H1 (cell line): ENCODE measurements around the gene BBS9. TPM values are rescaled to one million over a fixed set of nuclear protein-coding genes. Genes with fewer than 3 reads are reported as not detected.

Experiments used
- CTCF ChIA-PET: fragments of 300-600 bp; sonication (Branson Sonifier 250); formaldehyde crosslinking; loops from one replicate; lab custom pipeline; 2021; ENCODE audit not compliant: partially characterized antibody; lab: Charles Lee
- POLR2A ChIA-PET: fragments of 300-600 bp; sonication (Branson Sonifier 250); formaldehyde crosslinking; loops from one replicate; lab custom pipeline; 2021; ENCODE audit warnings: inconsistent platforms; ENCODE audit not compliant: partially characterized antibody; lab: Charles Lee
- DNase-seq, 2 experiments: peaks; one replicate each; pipeline versions ENCODE4 v3.0.0 to v3.0.0-alpha.2; 2010 to 2022; ENCODE audit warnings: low spot score in 2 of 2, low read depth in 1 of 2, mixed read lengths in 1 of 2
- FAIRE-seq: peaks from 2 replicates; lab custom pipeline; 2011; peaks lifted over from hg19 to GRCh38; lab: Jason Lieb, UNC
- H2AFZ ChIP-seq: 2 replicates; pipeline ENCODE4 v1.8.1; 2012; ENCODE audit warnings: low read length, inconsistent platforms
- H2AK5ac ChIP-seq: 2 replicates; pipeline ENCODE4 v1.6.1; 2013; ENCODE audit warnings: low read depth, low read length
- H2BK120ac ChIP-seq: replicated peaks from 2 replicates; pipeline ENCODE3; 2013; ENCODE audit warnings: low read depth, low read length, inconsistent platforms
- H2BK12ac ChIP-seq: 2 replicates; pipeline ENCODE4 v1.6.1; 2013; ENCODE audit warnings: low read depth, low read length
- H2BK15ac ChIP-seq: 2 replicates; pipeline ENCODE4 v1.6.1; 2013; ENCODE audit warnings: low read length
- H2BK20ac ChIP-seq: 2 replicates; pipeline ENCODE4 v1.6.1; 2013; ENCODE audit warnings: low read length
- H2BK5ac ChIP-seq: 2 replicates; pipeline ENCODE4 v1.6.1; 2013; ENCODE audit warnings: low read depth, low read length
- H3K14ac ChIP-seq: 2 replicates; pipeline ENCODE4 v1.6.1; 2013; ENCODE audit warnings: inconsistent platforms; ENCODE audit not compliant: insufficient read length
- H3K18ac ChIP-seq: 2 replicates; pipeline ENCODE4 v1.6.1; 2013; ENCODE audit warnings: low read length; ENCODE audit errors: extremely low read depth
- H3K23ac ChIP-seq: 2 replicates; pipeline ENCODE4 v1.6.1; 2013; ENCODE audit warnings: inconsistent platforms; ENCODE audit not compliant: insufficient read length
- H3K23me2 ChIP-seq: 2 replicates; pipeline ENCODE4 v1.6.1; 2013; ENCODE audit warnings: low read depth, low read length
- H3K27ac ChIP-seq: 2 replicates; pipeline ENCODE4 v1.6.1; 2011; ENCODE audit warnings: low read depth, low read length, inconsistent platforms
- H3K27me3 ChIP-seq, 4 experiments: replicated peaks in 1 of 4; 1 replicate in 1 of 4; 2 replicates in 3 of 4; pipeline versions ENCODE4 v1.6.1 to v1.8.1; 2011 to 2013; ENCODE audit warnings: low read length in 3 of 4, mild to moderate bottlenecking in 3 of 4, inconsistent platforms in 2 of 4, mixed read lengths in 2 of 4, moderate library complexity in 1 of 4; ENCODE audit not compliant: control insufficient read depth in 3 of 4, insufficient read depth in 3 of 4; ENCODE audit errors: extremely low read depth in 1 of 4
- H3K36me3 ChIP-seq, 4 experiments: 2 replicates each; pipeline versions ENCODE4 v1.6.1 to v1.8.1; 2011 to 2013; ENCODE audit warnings: mild to moderate bottlenecking in 4 of 4, low read length in 3 of 4, moderate library complexity in 2 of 4, control low read depth in 1 of 4, inconsistent platforms in 1 of 4; ENCODE audit not compliant: insufficient read depth in 4 of 4, control insufficient read depth in 2 of 4
- H3K4ac ChIP-seq: replicated peaks from 2 replicates; pipeline ENCODE3; 2013; ENCODE audit warnings: low read length, low read depth, mixed read lengths, inconsistent platforms; ENCODE audit not compliant: insufficient read length
- H3K4me1 ChIP-seq, 4 experiments: replicated peaks in 1 of 4; 1 replicate in 1 of 4; 2 replicates in 3 of 4; pipeline versions ENCODE4 v1.6.1 to v1.8.1; 2011 to 2013; ENCODE audit warnings: low read length in 3 of 4, inconsistent platforms in 2 of 4, mixed read lengths in 1 of 4; ENCODE audit not compliant: insufficient read depth in 4 of 4, control insufficient read depth in 3 of 4
- H3K4me2 ChIP-seq, 2 experiments: 2 replicates each; pipeline versions ENCODE4 v1.6.1 to v1.8.1; 2011 to 2013; ENCODE audit warnings: low read depth in 2 of 2, low read length in 2 of 2, control low read depth in 1 of 2, inconsistent platforms in 1 of 2, mild to moderate bottlenecking in 1 of 2; ENCODE audit not compliant: insufficient read depth in 1 of 2
- H3K4me3 ChIP-seq, 4 experiments: fragments of 200-600, 300-600 bp in 1 of 4; sonication (generic), shearing (Covaris generic), sonication (Bioruptor Twin) in 1 of 4; 2 replicates each; pipeline versions ENCODE4 v1.5.1 to v1.8.1; 2011 to 2016; ENCODE audit warnings: low read length in 4 of 4, low read depth in 3 of 4, control low read depth in 2 of 4, inconsistent platforms in 2 of 4, mild to moderate bottlenecking in 2 of 4, mixed read lengths in 1 of 4, moderate library complexity in 1 of 4; ENCODE audit not compliant: insufficient read depth in 2 of 4; ENCODE audit errors: extremely low read depth in 1 of 4
- H3K56ac ChIP-seq: replicated peaks from 2 replicates; pipeline ENCODE3; 2013; ENCODE audit warnings: low read depth, mild to moderate bottlenecking, mixed read lengths, low read length, inconsistent platforms; ENCODE audit not compliant: insufficient read length
- H3K79me1 ChIP-seq: 2 replicates; pipeline ENCODE4 v1.6.1; 2013; ENCODE audit warnings: low read depth, low read length, control low read depth
- H3K79me2 ChIP-seq, 2 experiments: 2 replicates each; pipeline versions ENCODE4 v1.6.1 to v1.8.1; 2012 to 2013; ENCODE audit warnings: low read length in 2 of 2, mild to moderate bottlenecking in 2 of 2, inconsistent platforms in 1 of 2; ENCODE audit not compliant: insufficient read depth in 2 of 2, control insufficient read depth in 1 of 2
- H3K9ac ChIP-seq, 4 experiments: replicated peaks in 1 of 4; 1 replicate in 1 of 4; 2 replicates in 3 of 4; pipeline versions ENCODE4 v1.6.1 to v1.8.1; 2011 to 2013; ENCODE audit warnings: low read depth in 3 of 4, low read length in 3 of 4, control low read depth in 2 of 4, mild to moderate bottlenecking in 2 of 4, moderate library complexity in 2 of 4, inconsistent platforms in 1 of 4; ENCODE audit errors: extremely low read depth in 1 of 4
- H3K9me3 ChIP-seq, 2 experiments: 2 replicates each; pipeline versions ENCODE4 v1.6.1 to v1.8.1; 2012 to 2013; ENCODE audit warnings: mild to moderate bottlenecking in 2 of 2, moderate library complexity in 2 of 2, control low read depth in 1 of 2, inconsistent platforms in 1 of 2, low read depth in 1 of 2, low read length in 1 of 2, mixed read lengths in 1 of 2; ENCODE audit not compliant: insufficient read depth in 2 of 2
- H4K20me1 ChIP-seq, 2 experiments: replicated peaks in 1 of 2; 2 replicates each; pipeline versions ENCODE3 to v1.8.1; 2011 to 2013; ENCODE audit warnings: inconsistent platforms in 2 of 2, low read length in 2 of 2, mild to moderate bottlenecking in 1 of 2; ENCODE audit not compliant: insufficient read depth in 2 of 2, control insufficient read depth in 1 of 2
- H4K5ac ChIP-seq: 2 replicates; pipeline ENCODE4 v1.6.1; 2013; ENCODE audit warnings: low read length, low read depth, mixed read lengths, inconsistent platforms; ENCODE audit not compliant: insufficient read length
- H4K8ac ChIP-seq: 2 replicates; pipeline ENCODE4 v1.8.0; 2013; ENCODE audit warnings: mild to moderate bottlenecking, moderate library complexity, low read length, inconsistent platforms; ENCODE audit not compliant: insufficient read depth; ENCODE audit errors: extremely low read depth
- H4K91ac ChIP-seq: replicated peaks from 2 replicates; pipeline ENCODE3; 2013; ENCODE audit warnings: low read length, mixed read lengths, inconsistent platforms; ENCODE audit not compliant: insufficient read length
- ASH2L ChIP-seq: fragments of 200-600, 300-600 bp; sonication (generic); IDR thresholded peaks from one replicate; pipeline ENCODE4 v1.7.1; 2017; ENCODE audit warnings: low read length
- CEBPB ChIP-seq: IDR thresholded peaks from 2 replicates; pipeline ENCODE4 v1.6.1; 2012; ENCODE audit warnings: low read depth, low read length
- EP300 ChIP-seq, 2 experiments: IDR thresholded peaks; 1 replicate in 1 of 2; 2 replicates in 1 of 2; pipeline ENCODE4 v1.6.1; 2011 to 2012; ENCODE audit warnings: low read depth in 2 of 2, low read length in 2 of 2, mild to moderate bottlenecking in 2 of 2, borderline replicate concordance in 1 of 2, inconsistent platforms in 1 of 2, moderate library complexity in 1 of 2
- FOSL1 ChIP-seq: IDR thresholded peaks from 2 replicates; pipeline ENCODE4 v1.6.1; 2011; ENCODE audit warnings: mild to moderate bottlenecking, low read depth, low read length, moderate library complexity; ENCODE audit not compliant: insufficient read depth
- JUND ChIP-seq: IDR thresholded peaks from 2 replicates; pipeline ENCODE4 v1.6.1; 2011; ENCODE audit warnings: mild to moderate bottlenecking, improper control_type of control experiment, low read length
- KDM4A ChIP-seq: IDR thresholded peaks from one replicate; pipeline ENCODE4 v1.7.1; 2012; ENCODE audit warnings: low read depth, mild to moderate bottlenecking, moderate library complexity, low read length, inconsistent platforms; ENCODE audit not compliant: severe bottlenecking
- RXRA ChIP-seq: IDR thresholded peaks from 2 replicates; pipeline ENCODE4 v1.6.1; 2011; ENCODE audit warnings: low read depth, mild to moderate bottlenecking, low read length, moderate library complexity; ENCODE audit not compliant: insufficient read depth
- SIX5 ChIP-seq: IDR thresholded peaks from 2 replicates; pipeline ENCODE4 v1.6.1; 2011; ENCODE audit warnings: mild to moderate bottlenecking, low read depth, low read length
- SP1 ChIP-seq: IDR thresholded peaks from 2 replicates; pipeline ENCODE4 v1.6.1; 2011; ENCODE audit warnings: low read depth, low read length
- SP4 ChIP-seq: IDR thresholded peaks from 2 replicates; pipeline ENCODE4 v1.6.1; 2012; ENCODE audit warnings: low read length, inconsistent platforms
- YY1 ChIP-seq: IDR thresholded peaks from 2 replicates; pipeline ENCODE4 v1.6.1; 2011; ENCODE audit warnings: low read depth, mild to moderate bottlenecking, low read length
- polyA plus RNA-seq, 7 experiments: library from polyadenylated mRNA; depleted of rRNA in 3 of 7; stranded (reverse) in 5 of 7; unstranded in 2 of 7; fragments of >200 nt in 5 of 7; fragments of 200-250 nt in 2 of 7; gene quantifications; 1 replicate in 5 of 7; 2 replicates in 1 of 7; 4 replicates in 1 of 7; pipeline versions ENCODE4 v1.2.1 to v1.2.3, GENCODE V29; 2011 to 2013; ENCODE audit warnings: missing spikeins in 2 of 7, mixed read lengths in 2 of 7
- total RNA-seq: library from RNA; stranded (reverse); fragmentation: NEBNext Ultra II Directional; extraction: Animal tissue kit (Norgen Biotek cat#: 25700); gene quantifications from 2 replicates; pipeline ENCODE4 v1.2.1, GENCODE V29; 2021
- TF ChIP-seq, protein P1 (sequence below), 3 experiments: IDR thresholded peaks; 1 replicate in 2 of 3; 2 replicates in 1 of 3; pipeline versions ENCODE4 v1.5.1 to v1.6.1; 2011; ENCODE audit warnings: low read length in 3 of 3, mild to moderate bottlenecking in 3 of 3, inconsistent platforms in 2 of 3, low read depth in 1 of 3, moderate library complexity in 1 of 3; ENCODE audit not compliant: insufficient read depth in 1 of 3; ENCODE audit errors: control extremely low read depth in 1 of 3

BBS9 gene
- total and polyA plus RNA-seq, 2 of the 8 experiments (the other 6 are each of a cell fraction or from before 2014, with no cell fraction given): 22.3 to 37.0 TPM

- Histone ChIP-seq H2BK12ac (no peak overlapping the region), H3K4me3 (no peak overlapping the region), H3K18ac (no peak overlapping the region), H3K23ac (no peak overlapping the region), H3K36me3 (no peaks in the 10 kb centered on the region), H3K27ac (no peak overlapping the region), H2AK5ac (no peak overlapping the region), H4K8ac (no peak overlapping the region), H3K4me1 (no peaks in the 10 kb centered on the region), H2BK15ac (no peak overlapping the region), H3K14ac (no peak overlapping the region), H3K79me2 (no peaks in the 10 kb centered on the region), H3K27me3 (no peaks in the 10 kb centered on the region), H3K56ac (no peak overlapping the region), H2BK120ac (no peak overlapping the region), H3K79me1 (no peaks in the 10 kb centered on the region), H4K91ac (no peak overlapping the region), H3K4ac (no peak overlapping the region), H3K9ac (no peak overlapping the region), H4K20me1 (peaks cover 0 to 1% of the 10 kb centered on the region in 2 experiments), H4K5ac (no peak overlapping the region), H3K23me2 (no peaks in the 10 kb centered on the region), H2AFZ (no peak overlapping the region), H2BK5ac (no peak overlapping the region), H3K4me2 (no peak overlapping the region), H3K9me3 (no peaks in the 10 kb centered on the region), H2BK20ac (no peak overlapping the region)
- POLR2A ChIA-PET: no interaction called here
- TF ChIP-seq CEBPB (no peak), EP300 (IDR thresholded peaks at IDR 0.05; ENCODE audit: borderline replicate concordance in 1 of 2, low read depth in 2 of 2, low read length in 2 of 2) (no peak), JUND (no peak), FOSL1 (no peak), SP1 (no peak), RXRA (no peak), SP4 (no peak), YY1 (no peak), KDM4A (no peak), ASH2L (no peak), SIX5 (no peak)
- TF ChIP-seq, protein P1, sequence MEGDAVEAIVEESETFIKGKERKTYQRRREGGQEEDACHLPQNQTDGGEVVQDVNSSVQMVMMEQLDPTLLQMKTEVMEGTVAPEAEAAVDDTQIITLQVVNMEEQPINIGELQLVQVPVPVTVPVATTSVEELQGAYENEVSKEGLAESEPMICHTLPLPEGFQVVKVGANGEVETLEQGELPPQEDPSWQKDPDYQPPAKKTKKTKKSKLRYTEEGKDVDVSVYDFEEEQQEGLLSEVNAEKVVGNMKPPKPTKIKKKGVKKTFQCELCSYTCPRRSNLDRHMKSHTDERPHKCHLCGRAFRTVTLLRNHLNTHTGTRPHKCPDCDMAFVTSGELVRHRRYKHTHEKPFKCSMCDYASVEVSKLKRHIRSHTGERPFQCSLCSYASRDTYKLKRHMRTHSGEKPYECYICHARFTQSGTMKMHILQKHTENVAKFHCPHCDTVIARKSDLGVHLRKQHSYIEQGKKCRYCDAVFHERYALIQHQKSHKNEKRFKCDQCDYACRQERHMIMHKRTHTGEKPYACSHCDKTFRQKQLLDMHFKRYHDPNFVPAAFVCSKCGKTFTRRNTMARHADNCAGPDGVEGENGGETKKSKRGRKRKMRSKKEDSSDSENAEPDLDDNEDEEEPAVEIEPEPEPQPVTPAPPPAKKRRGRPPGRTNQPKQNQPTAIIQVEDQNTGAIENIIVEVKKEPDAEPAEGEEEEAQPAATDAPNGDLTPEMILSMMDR (IDR thresholded peaks at IDR 0.05; ENCODE audit: control extremely low read depth in 1 of 3, insufficient read depth in 1 of 3, low read depth in 1 of 3, low read length in 3 of 3): no peak
- DNase-seq (no peak), FAIRE-seq (no peak)
- CTCF ChIA-PET: interaction anchor here (0.6 to 1.1 kb wide), 3 partner anchors 37 to 380 kb away, joined by 3 to 4 read pairs (median 3); no protein-coding TSS in a partner anchor
These were observed 299.1 kb downstream of the BBS9 start for GRCh38 chr7:33428415-33428814.
